ENCODE results near the gene HNRNPH1.

The HNRNPH1 gene

DNA sequence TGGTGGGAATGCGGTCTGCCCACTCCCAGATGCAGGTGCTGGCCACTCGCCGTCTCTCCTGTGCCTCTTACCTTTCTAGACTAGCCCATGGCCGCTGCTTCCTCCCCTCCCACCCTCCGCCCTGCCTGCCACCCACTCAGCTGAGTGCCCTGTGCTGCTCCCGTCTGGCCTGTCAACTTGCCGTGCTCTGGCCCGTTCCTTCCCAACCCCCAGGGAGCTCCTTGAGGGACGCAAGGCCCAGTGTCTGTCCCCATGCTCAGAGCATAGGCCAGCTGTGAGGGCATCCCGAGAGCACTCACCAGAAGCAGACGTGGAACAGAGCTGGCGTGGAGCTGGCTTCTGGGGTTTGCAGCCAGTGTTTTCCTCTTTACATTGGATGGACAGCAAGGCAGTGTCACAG is 20.2 kb downstream of the HNRNPH1 start:
- no peak for DNase-seq

DNA sequence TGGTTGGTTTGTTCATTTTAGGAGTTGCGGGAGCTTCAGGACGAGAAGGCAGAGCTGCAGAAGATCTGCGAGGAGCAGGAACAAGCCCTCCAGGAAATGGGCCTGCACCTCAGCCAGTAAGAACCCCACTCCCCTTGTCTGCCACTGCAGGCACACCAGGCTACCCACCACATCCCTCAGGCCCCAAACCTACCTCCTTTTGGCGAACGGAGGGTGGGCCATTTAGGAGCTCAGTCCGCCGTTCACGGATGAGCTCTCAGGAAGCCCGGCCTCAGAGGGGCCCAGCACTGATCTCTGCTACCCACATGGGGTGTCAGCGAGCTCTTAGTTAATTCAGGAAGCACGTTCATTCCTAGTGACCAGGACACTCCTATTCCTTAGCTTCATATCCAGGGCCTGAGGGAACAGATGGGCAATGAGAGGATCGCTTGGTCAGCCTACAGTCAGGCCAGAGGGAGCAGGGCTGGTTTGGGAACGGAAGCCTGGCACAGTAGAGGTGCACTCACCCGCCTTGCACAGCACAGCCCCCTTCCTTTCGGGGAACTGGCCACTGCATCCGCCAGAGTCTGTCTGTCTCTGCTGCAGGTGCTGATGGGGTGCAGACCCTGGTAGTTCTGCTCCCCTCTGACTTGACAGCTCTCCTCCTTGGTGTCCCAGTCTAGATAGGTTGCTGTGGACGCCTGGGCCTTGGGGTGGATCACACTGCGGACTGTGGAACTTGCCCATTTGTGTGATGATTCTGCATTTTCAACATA is 21.4 kb downstream of the HNRNPH1 start:
- DNase-seq: no peak

DNA sequence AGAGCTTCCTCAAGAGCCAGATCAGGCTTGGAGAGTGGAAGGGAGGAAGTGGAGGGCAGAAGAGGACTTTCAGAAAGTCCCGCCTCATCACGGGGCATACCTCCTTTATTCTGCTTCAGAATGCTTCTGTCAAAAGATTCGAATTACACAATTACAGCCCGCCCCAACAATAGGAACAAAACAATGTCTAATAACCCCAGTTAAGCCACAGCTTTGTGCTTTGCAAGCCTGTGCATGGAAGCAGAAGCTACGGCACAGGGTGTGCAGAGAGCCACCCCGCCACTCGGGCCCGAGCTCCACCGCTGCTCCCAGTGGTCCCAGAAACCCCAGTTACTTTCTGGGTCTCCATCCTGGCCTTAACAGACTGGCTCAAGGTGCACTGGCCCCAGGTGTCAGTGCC is 23.5 kb downstream of the HNRNPH1 start:
- no peak for DNase-seq

DNA sequence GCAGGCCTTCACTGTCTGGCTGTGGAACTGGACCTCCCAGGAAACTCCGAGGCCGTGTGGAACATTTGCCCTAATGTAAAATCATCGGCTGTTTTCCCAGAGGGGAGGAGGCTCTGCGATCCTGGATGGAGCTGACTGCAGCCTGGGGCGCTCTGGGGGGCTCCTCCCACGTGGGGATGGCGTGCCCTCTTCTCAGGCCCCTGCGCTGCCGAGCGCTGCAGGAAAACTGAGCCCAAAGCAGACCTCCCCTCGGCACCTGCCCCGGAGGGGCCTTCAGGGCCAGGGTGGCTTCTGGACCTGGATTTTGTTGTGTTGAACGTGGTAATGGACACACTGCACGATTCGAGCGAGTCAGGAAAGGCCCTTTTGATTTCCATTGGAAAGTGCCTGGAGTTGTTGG is 23.9 kb downstream of the HNRNPH1 start:
- no peak for DNase-seq

DNA sequence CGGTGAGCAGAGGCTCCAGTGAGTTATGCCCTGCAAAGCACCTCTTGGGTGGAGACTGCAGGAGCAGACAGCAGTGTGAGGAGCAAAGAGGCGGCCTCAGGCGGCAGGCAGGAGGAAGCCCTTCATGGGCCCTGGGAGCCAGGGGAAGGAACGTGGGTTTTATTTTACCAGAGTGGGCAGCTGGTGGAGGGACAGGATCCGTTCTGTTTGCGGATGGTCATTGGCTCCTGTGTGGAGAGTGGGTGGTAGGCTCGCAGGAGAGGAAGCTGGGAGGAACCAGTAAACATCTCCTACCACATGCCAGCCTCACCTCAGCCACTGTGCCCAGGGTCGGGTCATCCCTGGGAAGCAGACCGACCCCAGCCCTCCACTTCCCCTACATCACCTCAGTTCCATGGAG is 24.4 kb downstream of the HNRNPH1 start:
- DNase-seq: no peak

DNA sequence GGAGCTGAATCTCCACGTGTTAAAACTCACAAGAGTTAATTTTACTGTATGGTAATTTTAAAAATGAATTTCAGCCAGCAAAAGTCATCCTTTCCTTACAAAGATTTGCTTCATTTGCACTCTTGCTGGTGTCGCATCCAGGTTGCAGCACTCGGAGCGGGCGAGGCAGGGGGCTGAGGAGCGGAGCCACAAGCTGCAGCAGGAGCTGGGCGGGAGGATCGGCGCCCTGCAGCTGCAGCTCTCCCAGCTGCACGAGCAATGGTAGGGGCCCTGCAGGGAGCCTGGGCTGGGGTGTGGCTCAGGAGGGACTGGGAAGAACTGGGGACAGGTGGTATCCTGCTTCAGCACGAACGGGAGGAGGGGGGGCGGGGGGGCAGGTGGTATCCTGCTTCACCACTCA is 27.1 kb downstream of the HNRNPH1 start:
- DNase-seq: no peak

DNA sequence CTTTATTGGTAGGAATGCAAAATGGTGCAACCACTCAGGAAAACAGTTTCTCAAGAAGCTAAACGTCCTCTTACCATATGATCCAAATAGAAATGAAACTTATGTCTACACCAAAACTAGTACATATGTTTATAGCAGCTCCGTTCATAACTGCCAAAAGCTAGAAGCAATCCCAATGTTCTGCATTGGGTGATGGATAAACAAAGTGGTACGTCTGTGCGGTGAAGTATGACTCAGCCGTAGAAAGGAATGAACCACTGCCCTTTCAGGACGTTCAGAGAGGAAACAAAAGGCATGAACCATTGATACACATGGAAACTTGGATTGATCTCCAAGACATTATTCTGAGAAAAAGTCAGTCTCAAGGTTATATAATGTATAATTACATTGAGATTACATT is 27.6 kb downstream of the HNRNPH1 start:
- no peak for DNase-seq

DNA sequence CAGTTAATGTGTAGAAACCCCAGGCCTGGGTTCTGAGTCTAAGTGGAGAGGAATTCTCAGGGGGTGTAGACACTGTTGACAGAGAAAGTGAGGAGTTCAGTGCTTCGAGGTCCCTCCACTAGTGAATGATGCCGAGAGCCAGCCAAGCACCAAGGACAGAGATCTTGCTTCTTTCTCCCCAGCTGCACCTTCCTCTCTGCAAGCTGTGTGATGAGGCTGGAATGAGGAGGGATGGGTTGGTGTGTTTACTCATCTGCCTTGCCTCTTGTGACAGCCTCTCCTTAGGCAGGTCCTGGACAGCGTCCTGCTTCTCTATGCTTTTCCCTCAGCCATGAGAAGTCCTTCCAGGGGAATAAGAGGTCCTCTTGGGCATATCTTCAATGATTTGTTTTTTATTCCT is 35.3 kb downstream of the HNRNPH1 start:
- no peak for DNase-seq

DNA sequence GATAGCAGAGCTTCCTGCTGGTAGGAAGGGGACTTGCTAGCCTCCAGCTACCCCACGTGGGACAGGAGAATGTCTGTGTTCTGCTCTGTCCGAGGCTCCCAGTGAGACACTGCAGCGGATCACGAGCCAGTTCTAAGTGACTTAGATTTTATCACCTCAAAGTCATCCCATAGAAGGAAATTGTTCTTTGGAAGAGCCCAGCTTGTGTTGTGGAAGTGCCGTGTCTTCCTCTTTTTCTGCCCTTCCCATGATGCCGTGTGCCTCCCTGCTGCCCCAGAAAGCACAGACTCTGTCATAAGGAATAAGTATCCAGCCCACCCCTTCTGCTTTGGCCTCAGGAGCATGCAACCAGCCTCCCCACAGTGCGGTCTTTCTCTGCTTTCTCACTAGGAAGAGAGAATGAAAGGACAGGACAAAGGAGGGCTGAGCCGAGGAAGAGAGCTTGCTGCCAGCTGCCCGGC is 37.5 kb downstream of the HNRNPH1 start:
- DNase-seq: no peak

DNA sequence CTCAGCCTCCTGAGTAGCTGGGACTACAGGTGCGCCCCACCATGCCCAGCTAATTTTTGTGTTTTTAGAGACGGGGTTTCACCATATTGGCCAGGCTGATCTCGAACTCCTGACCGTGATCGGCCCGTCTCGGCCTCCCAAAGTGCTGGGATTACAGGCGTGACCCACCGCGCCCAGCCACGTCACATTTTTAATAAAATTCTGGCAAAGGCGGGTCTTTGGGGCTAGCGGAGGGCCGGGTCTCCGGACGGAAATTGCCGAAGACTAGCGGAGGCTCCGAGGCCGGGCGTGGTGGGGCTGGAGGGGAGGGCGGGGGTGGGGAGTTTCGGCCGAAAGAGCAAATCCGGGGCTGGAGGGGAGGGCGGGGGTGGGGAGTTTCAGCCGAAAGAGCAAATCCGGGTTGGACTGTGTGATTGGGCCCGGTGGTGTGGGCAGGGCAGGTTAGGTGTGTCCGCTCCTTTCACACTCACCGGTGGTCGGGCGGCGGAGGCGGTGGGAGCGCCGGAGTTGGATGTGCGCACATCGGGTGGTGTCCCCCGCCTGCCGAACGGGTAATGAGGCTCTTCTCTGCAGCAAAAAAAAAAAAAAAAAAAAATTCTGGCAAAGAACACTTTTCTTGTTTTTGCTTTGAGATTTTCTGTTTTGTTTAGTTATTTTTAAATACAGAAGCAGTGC is 46.0 kb downstream of the HNRNPH1 start:
- no peak for DNase-seq

DNA sequence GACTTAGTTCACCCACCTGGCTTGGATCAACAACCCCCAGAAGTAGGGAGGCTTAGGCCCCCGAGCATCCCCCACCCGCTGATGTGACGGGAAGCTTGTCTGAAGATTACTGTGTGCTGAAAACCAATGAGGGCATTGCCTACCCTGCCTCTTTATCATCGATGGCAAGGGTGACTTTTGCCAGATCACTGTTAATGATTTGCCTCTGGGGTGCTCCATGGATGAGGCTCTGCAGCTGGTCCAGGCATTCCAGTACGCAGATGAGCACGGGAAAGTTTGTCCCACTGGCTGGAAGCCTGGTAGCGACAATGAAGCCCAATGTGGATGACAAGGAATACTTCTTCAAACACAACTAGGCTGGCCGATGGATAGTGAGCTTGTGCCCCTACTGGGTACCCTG is 51.1 kb downstream of the HNRNPH1 start:
- no peak for DNase-seq

DNA sequence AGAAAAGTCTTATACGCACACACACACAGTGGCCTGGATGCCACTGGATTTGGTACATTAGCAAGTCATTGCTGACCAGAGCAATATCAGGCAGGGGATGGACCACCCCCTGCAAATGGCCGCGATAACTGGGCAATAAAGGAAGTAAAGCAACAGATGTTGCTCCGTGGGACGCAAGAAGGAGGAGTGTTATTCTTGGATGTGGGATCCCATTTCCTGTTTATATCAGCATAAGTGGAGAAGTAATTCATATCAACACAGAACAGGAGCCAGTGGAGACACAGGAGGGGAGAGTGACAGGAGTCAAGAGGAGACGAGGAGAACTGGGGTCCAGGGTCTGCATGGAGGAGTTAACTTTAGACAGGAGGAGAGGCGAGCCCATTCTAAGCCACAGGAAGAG is 54.8 kb downstream of the HNRNPH1 start:
- DNase-seq: no peak

DNA sequence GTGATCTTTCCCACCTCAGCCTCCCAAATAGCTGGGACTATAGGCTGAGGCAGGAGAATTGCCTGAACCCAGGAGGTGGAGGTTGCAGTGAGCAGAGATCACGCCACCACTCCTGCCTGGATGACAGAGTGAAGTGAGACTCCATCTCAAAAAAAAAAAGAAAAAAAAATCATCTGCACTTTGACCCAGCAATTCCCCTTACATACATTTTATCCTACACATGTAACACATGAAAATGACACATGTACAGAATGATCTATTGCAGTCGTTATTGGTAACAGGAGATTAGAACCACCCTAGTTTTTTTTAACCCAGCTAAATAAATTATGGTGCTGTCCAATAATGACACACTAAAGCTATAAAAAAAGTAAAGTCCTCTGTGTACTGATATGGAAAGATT is 58.9 kb downstream of the HNRNPH1 start:
- DNase-seq: no peak
